Stimulated activated CD8-positive, alpha-beta memory T cell treated with anti-CD3 and anti-CD28 coated beads, Interleukin-4, amount 100 ng/mL, for 48 hours (primary cell): ENCODE results near the gene SH3PXD2A.
"Not testable (repeated sequence)": the region's sequence is repeated elsewhere in the genome, so short reads cannot be mapped to it uniquely, and the experiment has no call there.

Experiments
- DNase-seq: peaks from one replicate; pipeline ENCODE4 v3.0.0-alpha.2; 2020

The SH3PXD2A gene

DNA sequence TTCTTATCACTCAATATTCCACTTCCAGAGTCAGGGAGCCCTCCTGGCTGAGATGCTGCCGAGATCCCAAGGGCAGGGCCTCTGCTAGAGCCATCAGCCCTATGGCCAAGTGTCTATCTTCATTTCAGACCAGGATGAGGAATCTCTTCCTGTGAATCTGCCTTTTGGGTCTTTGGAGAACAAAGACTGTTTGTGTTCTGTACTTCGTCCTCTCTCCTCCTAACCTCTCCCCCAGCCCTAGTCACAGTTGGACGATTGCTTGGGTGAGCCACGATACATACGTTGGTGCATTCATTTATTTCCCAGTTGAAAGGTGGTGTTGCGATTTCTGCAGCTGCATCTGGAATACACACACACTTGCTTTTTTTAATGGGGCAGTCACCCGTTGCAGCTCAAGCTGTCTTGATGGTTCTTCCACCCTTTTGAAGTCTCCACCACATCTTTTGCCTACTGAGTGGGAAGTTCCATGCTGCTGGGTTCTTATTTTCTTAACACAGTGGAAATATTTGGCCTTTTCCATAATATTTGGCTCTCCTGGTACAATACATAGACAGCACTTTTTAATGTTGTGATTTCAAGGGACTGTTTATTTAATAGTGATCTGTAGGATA is 26.7 kb downstream of the SH3PXD2A start:
- DNase-seq: no peak

DNA sequence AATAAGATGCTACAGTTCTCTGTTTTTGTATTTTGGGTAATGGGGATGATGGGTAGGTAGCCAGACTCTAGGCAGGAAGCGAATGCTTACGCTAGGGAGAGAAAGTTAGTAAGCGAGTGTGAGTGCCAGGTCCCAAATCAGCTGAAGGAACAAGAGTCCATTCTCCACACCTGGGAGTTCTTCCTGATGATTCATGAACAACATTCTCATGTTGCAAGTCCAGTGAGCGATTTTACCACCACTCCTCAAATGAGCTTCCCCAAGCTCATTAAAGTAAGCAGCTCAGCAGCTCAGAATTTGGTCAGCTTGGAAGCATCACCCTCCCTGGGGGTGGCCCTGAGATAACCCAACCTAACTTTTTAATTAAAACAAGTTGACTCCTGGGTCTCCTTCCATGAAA is 27.3 kb downstream of the SH3PXD2A start:
- no peak for DNase-seq

DNA sequence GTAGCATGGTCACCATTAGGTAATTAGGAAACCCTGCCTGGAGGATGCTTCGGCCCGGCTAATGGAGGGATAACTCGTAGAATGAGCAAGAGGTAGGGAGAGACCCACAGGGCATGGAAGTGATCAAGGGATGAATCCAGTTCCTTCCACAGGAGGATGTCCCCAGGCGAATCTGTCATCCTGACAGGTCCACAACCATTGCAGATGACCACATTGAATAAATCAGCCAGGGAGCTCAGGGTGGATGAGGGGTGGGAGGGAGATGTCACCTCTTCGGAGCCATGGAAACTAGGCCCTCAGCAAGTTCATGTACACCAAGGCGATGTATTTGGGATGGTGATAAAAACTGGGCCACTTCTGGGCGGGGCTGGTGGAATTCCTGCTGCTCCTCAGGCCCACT is 28.5 kb downstream of the SH3PXD2A start:
- DNase-seq: no peak

DNA sequence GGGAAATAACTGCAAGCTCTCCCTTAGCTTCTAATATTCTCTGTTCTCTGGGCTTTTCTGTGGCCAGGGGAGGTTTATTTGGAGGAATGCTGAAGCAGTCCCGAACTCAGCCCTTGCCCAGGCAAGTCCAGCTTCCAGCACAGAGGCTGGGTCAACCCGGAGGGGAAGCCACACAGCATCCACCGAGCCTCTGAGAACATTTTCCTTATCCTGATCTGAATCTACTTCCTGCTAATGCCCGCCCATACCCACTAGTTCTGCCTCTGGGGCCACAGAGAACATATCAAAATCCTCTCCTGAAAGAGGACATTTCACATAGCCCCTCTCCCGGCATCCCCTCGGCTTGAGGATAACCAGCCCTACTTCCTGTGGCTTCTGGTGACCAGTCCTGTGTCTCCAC is 31.1 kb downstream of the SH3PXD2A start:
- DNase-seq: no peak

DNA sequence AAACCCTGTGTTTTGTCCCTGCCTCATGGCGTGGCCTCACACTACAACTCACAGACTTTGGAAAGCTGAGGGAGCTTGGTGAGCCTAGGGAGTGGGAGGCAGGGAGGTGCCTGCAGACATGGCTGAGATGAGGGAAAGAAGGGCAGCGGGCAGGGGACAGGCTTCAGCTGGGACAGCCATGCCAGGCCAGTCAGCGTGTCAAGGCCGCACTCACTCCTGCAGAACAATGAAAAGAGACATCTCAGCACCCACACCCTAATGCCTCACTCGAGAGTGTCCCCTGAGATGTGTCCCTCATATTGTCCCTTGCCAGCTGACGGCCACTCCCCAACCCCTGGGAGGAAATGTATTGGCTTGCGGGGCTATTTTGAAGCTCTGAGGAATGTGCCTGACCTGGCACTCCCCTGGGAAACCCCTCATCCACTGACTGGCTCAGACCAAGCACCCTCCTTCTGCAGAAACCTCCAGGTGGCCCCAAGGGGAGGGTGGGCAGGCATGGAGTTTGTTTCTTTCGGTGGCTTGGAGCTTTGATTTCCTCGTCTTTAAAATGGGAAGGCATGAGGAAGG is 31.6 kb downstream of the SH3PXD2A start:
- DNase-seq: no peak

DNA sequence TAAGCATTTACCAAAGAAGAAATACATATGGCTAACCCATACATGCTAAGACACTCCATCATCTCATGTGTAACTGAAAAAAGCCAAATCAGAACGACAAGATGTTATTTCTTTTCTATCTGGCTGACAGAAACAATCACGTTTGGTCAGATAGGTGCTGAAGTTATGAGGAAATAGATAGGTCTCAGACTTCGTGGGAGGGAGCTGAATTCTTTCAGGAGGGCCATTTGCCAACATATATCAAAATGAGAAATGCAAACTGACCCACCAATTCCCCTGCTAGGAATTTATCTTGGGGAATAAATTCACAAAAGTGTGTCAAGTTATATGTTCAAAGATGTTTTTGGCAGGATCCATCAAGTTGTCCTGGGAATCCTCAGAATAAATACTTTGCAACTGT is 32.6 kb downstream of the SH3PXD2A start:
- DNase-seq: no peak

DNA sequence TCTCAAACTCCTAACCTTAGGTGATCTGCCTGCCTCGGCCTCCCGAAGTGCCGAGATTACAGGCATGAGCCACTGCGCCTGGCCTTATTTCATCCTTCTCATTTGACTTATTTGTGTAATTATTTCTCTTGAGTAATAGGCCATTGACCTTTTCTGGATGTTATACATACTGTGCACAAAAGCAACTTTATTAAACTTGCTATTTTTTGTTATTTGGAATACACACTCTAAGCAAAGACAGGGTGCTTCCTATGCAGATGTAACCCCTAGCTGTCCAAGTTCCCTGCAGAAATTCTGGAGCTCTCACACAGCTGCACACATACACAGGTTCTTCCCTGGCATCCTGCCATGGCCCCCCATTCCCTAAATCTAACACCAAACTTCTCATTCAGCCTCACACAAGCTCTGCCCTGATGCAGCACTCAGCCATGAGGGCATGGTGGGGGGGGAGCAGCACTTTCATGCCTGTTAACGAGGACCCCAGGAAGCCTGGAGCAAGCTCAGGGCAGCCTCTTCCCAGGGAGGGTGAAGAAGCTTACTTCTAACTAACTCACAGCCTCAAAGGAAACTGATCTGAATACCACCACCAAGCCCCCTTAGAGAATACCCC is 33.2 kb downstream of the SH3PXD2A start:
- no peak for DNase-seq

DNA sequence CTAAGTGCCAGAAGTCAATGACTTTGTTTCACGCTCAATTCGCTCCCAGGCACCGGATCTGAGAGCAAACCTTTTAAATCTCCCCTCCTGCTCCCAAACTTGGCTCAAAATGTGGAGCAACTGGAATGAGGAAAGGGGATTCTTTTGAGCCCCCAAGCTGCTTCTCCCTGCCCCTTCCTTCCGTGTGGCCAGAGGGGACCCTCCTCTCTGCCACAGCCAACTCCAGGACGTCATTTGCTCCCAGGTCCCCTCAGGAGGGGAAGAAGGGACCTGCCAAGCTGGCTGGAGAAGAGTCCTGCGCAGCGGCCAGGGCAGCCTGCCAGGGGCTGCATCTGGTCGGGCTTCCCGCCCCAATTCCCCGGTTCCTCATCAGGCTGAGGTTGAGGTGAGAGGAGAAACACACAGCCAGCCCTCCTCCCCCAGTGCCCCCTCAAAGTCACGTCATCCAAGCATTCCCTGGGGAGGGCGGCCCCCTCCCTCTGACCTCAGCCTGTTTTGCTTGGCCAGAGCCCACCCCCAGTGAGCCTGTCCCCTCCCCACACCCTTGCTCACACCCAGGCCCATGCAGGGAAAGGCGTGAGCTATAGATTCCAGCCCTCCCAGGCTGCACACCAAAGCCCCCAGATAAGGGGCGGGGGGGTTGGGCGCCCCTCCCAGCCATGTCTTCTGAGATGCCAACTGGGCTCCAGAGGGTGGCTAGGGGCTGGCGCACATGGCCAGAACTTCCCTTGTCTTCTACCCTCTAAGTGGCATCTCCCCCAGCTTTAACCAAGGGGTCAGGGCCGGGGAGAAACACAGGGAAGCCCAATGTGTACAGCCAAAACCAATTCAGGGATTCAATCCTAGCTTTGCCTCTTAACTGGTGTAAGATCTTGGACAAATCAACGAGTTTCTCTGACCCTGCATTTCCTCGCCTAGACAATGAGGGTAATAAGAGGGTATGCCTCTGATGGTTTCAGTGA is 35.0 kb downstream of the SH3PXD2A start:
- DNase-seq: no peak

DNA sequence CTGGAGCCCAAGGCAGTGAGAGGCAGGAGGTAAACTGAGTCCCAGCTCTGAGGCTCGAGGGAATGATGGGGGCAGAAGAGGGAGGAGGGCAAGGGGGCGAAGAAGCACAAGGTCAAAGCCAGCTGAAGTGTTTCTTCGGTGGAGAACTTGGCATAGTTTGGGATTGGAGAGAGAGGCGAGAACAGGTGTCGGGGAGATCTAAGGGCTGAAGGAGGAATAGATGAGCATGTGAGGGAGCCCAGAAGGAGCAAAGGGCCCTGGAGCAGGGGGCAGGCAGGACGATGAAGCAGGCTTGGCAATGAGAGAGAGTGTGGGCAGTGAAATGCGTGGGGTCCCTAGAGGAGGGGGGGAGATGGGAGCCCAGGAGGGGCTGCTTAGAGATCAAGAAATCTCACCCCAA is 35.9 kb downstream of the SH3PXD2A start:
- no peak for DNase-seq

DNA sequence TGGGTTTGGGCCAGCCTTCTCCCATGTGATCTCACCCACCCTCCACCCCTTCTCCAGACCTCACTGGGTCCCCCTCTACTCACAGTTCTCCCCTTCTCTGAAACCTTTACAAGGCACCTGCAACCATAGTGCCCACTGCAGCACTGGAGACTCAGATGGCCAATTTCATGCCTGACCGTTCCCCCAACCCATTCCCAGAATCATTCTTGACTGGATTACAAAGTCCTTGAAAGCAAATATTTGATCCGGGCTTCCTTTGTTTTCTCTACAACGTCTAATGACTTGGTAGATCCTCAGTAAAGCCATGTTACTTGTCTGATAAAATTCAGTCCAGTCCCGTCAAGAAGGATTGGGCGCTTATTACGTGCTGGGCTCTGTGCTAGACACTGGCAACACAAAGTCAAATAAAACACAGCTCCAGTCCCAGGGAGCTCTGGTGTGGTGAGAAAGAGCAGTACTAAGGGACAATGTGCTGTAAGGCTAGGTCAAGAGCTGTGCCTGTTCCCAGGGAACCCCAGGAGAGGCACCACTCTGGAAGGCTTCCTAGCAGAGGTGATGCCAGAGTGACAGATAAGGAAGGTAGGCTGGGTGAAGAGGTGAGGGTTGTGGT is 36.5 kb downstream of the SH3PXD2A start:
- no peak for DNase-seq

DNA sequence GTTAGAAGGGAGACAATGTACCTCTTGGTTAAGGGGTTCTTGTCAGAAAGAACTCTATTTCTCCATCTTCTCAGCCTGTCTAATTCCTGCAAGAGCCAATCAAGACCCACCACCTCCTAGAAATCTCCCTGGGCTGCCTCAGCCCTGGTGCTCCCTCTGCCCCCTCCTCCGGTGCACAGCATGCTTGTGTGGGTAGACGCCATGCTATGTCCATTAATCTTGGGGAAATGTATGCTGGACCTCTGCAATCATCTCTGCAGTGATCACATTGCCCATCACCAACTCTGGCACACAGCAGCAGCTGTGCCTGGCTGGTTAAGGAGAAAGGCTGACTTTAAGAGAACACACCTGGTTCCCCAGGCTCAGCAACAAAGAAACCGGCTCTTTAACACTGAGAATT is 37.3 kb downstream of the SH3PXD2A start:
- no peak for DNase-seq

DNA sequence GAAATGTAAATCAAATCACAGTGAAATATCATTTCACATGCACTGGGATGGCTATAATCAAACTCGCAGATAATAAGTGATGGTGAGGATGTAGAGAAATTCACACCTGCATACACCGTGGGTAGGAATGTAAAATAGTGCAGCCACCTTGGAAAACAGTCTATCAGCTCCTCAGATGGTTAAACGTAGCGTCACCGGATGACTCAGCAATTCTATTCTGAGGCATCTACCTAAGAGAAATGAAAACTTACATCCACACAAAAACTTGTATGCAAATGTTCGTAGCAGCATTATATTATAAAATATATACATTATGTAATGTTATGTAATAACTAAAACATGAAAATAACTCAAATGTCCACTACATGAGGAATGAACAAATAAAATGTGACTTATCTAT is 38.9 kb downstream of the SH3PXD2A start:
- no peak for DNase-seq

DNA sequence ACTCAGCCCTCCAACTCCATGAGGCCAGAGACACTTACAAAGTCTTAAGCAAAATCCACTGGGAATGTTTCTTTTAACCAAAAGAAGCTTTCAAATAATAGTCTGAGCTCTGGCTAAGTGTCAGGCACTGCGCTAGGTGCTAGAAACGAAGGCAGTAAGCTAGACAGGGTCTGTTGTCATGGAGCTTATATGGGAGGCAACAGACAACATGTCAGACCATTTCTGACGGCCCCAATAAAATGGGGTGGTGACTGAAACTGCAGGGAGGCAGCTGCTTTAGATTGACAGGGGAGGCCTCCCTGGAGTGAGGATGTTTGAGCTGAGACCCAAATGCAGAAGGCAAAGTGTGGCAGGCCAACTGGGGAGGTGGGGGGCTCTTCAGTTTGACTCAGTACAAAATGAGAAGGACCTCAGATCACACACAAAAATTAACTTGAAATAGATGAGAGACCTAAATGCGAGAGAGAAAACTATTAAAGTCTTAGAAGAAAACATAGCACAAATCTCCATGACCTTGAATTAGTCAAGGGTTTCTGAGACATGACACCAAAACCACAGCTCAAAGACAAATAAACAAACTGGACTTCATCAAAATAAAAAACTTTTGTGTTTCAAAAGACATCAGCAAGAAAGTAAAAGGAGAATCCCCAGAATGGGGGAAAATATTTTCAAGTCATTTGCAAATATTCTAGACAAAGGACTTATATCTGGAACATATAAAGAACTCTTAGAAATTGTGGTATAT is 40.6 kb downstream of the SH3PXD2A start:
- DNase-seq: no peak

DNA sequence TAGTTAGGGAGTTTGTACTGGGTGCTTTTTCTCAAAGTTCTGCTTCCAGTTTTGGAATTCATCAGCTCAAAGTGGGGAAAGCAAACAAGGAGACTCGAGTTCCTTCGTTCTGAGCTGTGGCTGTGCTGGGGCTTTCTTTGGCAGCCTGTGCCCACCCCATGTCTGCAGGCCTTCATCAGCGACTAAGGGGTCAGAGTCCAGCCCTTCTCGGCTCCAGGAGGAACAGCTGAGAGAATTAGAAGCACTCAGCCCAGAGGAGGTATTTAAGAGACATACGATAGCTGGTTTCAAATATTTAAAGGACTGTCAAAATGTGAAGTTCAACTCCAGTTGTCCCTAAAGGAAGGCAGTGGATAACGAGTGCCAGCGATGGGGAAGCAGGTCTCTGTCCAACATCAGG is 41.3 kb downstream of the SH3PXD2A start:
- DNase-seq: no peak

DNA sequence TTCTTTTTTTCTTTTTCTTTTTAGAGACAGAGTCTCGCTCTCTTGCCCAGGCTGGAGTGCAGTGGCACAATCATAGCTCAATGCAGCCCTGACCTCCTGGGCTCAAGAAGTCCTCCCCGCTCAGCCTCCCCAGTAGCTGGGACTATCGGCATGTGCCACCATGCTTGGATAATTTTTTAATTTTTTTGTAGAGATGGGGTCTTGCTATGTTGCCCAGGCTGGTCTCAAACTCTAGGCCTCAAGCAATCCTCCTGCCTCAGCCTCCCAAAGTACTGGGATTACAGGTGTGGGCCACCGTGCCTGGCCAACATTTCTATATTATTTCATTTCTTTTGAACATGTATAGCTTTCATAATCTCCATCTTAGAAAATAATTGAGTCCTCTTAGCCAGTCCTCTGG is 42.1 kb downstream of the SH3PXD2A start:
- DNase-seq: not testable (repeated sequence)

DNA sequence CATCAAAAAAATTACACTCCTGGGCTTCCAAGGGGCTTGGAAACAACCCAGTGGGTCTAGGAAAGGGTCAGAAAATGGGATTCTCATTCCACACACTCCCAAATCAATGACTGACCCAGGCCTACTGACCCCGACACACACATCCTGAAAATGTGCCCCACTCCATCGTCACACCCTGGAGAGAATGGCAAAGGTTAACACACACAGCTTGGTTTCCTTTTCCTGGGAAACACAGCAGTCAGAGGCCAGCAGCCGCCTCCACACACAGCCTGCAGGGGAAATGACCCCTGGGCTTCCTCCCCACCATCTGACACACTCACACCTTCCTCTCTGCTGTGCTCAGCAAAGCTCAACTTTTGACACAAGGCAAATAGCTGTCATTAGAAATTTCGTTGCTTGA is 42.9 kb downstream of the SH3PXD2A start:
- DNase-seq: no peak

DNA sequence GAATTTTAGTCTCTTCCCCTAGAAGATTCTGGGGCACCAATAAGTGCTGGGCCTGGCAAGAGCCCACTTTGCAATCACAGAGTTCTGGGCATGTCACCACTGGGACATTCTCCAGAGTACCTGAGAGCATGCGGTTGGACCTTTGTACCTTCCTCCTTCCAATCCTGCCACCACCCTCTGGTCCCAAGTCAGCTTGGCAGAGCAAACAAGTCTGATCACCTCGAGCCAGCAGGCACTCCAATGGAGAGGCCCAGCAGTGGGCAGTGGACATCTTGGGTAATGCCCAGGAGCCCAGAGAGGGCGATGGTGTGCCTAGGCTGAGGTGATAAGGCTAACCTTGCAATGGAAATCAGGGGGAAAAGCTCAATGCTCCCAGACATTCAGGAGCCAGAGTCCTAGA is 43.4 kb downstream of the SH3PXD2A start:
- no peak for DNase-seq

DNA sequence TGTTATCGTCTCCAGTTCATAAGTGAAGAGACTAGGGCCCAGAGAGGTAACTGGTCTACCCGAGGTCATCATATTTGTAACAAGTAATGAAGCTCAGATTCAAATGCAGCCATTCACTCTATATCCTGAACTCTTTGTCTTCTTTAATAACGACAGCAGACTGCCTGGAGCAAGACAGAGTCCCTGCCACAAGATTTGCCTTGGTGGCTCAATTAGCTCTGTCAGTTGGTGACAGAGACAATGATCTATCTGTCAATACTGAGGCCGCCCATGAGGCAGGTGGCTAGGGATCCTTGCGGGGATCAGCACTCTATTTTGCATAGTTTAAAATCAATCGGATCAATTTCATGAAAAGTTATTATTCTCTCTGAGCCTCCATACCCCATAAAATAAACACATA is 43.9 kb downstream of the SH3PXD2A start:
- no peak for DNase-seq

DNA sequence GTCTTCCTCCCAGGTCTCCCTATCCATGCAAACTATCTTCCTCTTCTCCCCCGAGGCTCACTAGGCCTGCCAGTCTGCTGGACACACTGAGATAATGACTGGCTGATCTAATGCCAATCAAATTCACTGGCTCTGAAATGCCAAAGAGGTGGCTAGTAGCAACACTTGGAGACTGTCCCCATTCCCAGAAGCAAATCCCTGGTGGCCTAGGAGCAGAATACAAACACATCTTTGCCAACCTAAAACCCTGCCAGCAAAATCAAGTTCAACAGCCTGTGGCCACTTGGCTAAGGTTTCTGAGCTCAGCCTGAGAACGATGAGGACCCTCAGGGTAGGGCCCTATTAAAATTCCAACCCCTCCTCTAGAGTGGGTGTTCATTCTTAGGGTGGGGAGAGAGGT is 46.6 kb downstream of the SH3PXD2A start:
- no peak for DNase-seq

DNA sequence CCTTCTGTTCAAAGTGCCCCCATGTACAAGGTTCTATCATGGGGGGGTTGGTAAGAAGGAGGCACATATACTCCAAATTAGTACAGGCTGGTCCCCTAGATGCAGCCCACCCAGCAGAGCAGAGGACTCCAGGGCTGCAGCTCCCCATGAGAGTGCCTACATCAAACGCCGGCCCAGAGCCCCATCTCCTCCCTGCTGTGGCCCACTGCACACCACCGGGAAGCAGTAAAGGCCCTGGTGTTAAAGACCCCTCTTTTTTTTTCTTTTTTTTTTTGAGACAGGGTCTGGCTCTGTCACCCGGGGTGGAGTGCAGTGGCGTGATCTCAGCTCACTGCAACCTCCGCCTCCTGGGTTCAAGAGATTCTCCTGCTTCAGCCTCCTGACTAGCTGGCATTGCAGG is 47.4 kb downstream of the SH3PXD2A start:
- DNase-seq: no peak

DNA sequence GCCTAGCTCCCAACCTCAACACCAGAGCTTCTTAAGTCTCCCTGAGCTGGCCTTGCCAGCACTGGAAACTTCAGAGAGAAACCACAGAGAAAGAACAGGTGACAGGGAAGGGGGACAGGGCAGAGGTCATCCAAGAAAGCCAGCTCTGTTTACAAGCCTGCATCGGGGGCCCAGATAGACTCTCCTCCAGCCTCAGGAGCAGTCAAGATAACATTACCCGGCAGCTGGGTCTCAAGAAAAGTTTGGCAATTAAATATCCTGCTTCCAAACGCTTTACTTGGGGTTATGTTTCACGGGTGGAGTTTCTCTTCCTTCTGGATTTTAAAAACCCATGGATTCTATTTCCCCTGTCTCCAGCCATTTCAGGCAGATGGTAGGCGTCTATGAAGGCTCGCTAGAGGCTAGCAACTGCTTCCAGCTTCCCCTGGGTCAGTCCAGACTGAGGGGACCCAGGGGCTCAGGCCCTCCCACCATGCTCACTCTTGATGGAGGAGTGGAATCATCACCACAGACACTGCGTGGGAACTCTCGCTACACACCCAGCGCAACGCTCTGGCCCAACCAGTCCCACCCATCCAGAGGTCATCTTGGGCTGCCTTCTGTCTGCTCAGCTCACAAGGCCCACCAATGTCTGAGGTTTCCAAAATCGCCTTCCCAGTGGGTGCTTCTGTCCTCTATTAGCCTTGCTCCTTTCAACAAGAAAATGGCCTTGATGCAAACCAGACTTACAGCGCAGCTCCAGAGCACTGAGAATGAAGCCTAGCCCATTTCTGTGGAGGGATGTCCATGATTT is 48.8 kb downstream of the SH3PXD2A start:
- DNase-seq: no peak

DNA sequence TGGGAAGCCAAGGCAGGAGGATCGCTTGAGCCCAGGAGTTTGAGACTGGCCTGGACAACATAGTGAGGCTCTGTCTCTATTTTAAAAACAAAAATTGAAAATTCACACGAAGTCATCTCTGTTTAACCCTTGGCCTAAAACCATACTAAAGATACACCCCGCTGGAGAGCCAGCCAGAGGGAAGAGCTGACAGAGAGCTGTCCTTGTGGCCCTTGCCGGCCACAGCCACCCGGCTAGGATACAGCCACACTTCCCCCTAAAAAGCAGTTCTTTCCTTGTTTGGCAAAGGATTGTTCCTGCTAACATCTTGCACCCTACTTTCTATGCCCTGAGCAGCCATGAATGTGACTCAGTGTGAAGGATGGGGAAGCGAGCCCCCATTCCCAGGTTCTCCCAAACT is 49.6 kb downstream of the SH3PXD2A start:
- DNase-seq: no peak
